SK-N-SH treated with all-trans-retinoic acid at 6 μM for 48 hours (cell line): ENCODE measurements around the gene SERPINB8.

Source experiments
- ATAC-seq: fragments of 200-7000 bp; cut with Tn5 transposase; 3 replicates; pipeline ENCODE4 v1.9.1; 2020; ENCODE audit warnings: mild to moderate bottlenecking, moderate library complexity
- ARNTL ChIP-seq: fragments of 450-650 bp; formaldehyde crosslinking; IDR thresholded peaks from 2 replicates; pipeline ENCODE4 v1.5.0; 2020; ENCODE audit warnings: low read depth, mild to moderate bottlenecking, moderate library complexity, borderline replicate concordance
- BACH2 ChIP-seq: fragments of 250-450 bp; sonication (Bioruptor Pico); IDR thresholded peaks from 2 replicates; pipeline ENCODE4 v1.9.0; 2021; ENCODE audit warnings: mild to moderate bottlenecking, borderline replicate concordance
- CSDC2 ChIP-seq: fragments of 250-450 bp; sonication (Bioruptor Pico); IDR thresholded peaks from 2 replicates; pipeline ENCODE4 v1.5.0; 2020; ENCODE audit warnings: mild to moderate bottlenecking, moderate library complexity
- CSRNP3 ChIP-seq: fragments of 250-450 bp; sonication (Bioruptor Pico); IDR thresholded peaks from 2 replicates; pipeline ENCODE4 v1.5.1; 2021; ENCODE audit warnings: mild to moderate bottlenecking, moderate library complexity
- ESRRG ChIP-seq: fragments of 250-450 bp; sonication (Bioruptor Pico); IDR thresholded peaks from 2 replicates; pipeline ENCODE4 v1.6.1; 2021; ENCODE audit warnings: mild to moderate bottlenecking
- GLIS3 ChIP-seq: fragments of 250-450 bp; sonication (Bioruptor Pico); IDR thresholded peaks from 2 replicates; pipeline ENCODE4 v1.5.0; 2020; ENCODE audit warnings: mild to moderate bottlenecking, moderate library complexity
- ISL1 ChIP-seq: fragments of 250-450 bp; sonication (Bioruptor Pico); IDR thresholded peaks from 2 replicates; pipeline ENCODE4 v2.1.2; 2022; ENCODE audit warnings: mild to moderate bottlenecking, moderate library complexity
- OSR1 ChIP-seq: fragments of 250-450 bp; sonication (Bioruptor Pico); IDR thresholded peaks from 2 replicates; pipeline ENCODE4 v1.8.0; 2022; ENCODE audit warnings: moderate library complexity, mild to moderate bottlenecking, inconsistent platforms
- PPARA ChIP-seq: fragments of 250-450 bp; sonication (Bioruptor Pico); IDR thresholded peaks from 2 replicates; pipeline ENCODE4 v1.5.0; 2020; ENCODE audit warnings: mild to moderate bottlenecking, borderline replicate concordance
- RARB ChIP-seq: fragments of 250-450 bp; sonication (Bioruptor Pico); IDR thresholded peaks from 2 replicates; pipeline ENCODE4 v1.8.0; 2021; ENCODE audit warnings: mild to moderate bottlenecking, moderate library complexity
- SNAI2 ChIP-seq: fragments of 250-450 bp; sonication (Bioruptor Pico); IDR thresholded peaks from 2 replicates; pipeline ENCODE4 v1.5.0; 2020; ENCODE audit warnings: mild to moderate bottlenecking, moderate library complexity
- TOX ChIP-seq: fragments of 250-450 bp; sonication (Bioruptor Pico); IDR thresholded peaks from 2 replicates; pipeline ENCODE4 v1.8.0; 2021; ENCODE audit warnings: mild to moderate bottlenecking, moderate library complexity, borderline replicate concordance
- ZFP30 ChIP-seq: fragments of 450-650 bp; formaldehyde crosslinking; IDR thresholded peaks from 2 replicates; pipeline ENCODE4 v1.5.0; 2022; ENCODE audit warnings: mild to moderate bottlenecking, moderate library complexity
- ZNF565 ChIP-seq: fragments of 450-650 bp; formaldehyde crosslinking; conservative IDR thresholded peaks from 2 replicates; pipeline ENCODE4 v1.5.0; 2020; ENCODE audit warnings: low read depth, mild to moderate bottlenecking, moderate library complexity
- ZNF70 ChIP-seq: fragments of 450-650 bp; formaldehyde crosslinking; IDR thresholded peaks from 2 replicates; pipeline ENCODE4 v1.5.0; 2020; ENCODE audit warnings: mild to moderate bottlenecking, moderate library complexity
- ZNF8 ChIP-seq: fragments of 450-650 bp; formaldehyde crosslinking; IDR thresholded peaks from 2 replicates; pipeline ENCODE4 v1.5.0; 2020; ENCODE audit warnings: mild to moderate bottlenecking, moderate library complexity
- TF ChIP-seq, protein P1 (sequence below): fragments of 250-450 bp; sonication (Bioruptor Pico); IDR thresholded peaks from 2 replicates; pipeline ENCODE4 v1.8.0; 2020; ENCODE audit warnings: mild to moderate bottlenecking, moderate library complexity, borderline replicate concordance
- TF ChIP-seq, protein P2 (sequence below): fragments of 250-450 bp; sonication (Bioruptor Pico); IDR thresholded peaks from 2 replicates; pipeline ENCODE4 v1.8.0; 2021; ENCODE audit warnings: low read depth, mild to moderate bottlenecking, moderate library complexity, borderline replicate concordance
- TF ChIP-seq, protein P3 (sequence below): fragments of 250-450 bp; sonication (Bioruptor Pico); IDR thresholded peaks from 2 replicates; pipeline ENCODE4 v1.5.1; 2020; ENCODE audit warnings: low read depth, mild to moderate bottlenecking, moderate library complexity

SERPINB8 gene

DNA sequence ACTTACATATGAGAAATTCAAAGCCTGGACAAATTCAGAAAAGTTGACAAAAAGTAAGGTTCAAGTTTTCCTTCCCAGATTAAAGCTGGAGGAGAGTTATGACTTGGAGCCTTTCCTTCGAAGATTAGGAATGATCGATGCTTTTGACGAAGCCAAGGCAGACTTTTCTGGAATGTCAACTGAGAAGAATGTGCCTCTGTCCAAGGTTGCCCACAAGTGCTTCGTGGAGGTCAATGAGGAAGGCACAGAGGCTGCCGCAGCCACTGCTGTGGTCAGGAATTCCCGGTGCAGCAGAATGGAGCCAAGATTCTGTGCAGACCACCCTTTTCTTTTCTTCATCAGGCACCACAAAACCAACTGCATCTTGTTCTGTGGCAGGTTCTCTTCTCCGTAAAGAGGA lies 17.0 kb downstream of the SERPINB8 start:
- TF ChIP-seq, protein P1, sequence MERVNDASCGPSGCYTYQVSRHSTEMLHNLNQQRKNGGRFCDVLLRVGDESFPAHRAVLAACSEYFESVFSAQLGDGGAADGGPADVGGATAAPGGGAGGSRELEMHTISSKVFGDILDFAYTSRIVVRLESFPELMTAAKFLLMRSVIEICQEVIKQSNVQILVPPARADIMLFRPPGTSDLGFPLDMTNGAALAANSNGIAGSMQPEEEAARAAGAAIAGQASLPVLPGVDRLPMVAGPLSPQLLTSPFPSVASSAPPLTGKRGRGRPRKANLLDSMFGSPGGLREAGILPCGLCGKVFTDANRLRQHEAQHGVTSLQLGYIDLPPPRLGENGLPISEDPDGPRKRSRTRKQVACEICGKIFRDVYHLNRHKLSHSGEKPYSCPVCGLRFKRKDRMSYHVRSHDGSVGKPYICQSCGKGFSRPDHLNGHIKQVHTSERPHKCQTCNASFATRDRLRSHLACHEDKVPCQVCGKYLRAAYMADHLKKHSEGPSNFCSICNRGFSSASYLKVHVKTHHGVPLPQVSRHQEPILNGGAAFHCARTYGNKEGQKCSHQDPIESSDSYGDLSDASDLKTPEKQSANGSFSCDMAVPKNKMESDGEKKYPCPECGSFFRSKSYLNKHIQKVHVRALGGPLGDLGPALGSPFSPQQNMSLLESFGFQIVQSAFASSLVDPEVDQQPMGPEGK (CRISPR knock-in tag) = no peak
- no peak for TF ChIP-seq ARNTL (CRISPR knock-in tag)
- TF ChIP-seq GLIS3 = no peak
- TF ChIP-seq RARB = no peak
- TF ChIP-seq ZNF565 (CRISPR knock-in tag) = no peak
- no peak for TF ChIP-seq ESRRG
- TF ChIP-seq, protein P2, sequence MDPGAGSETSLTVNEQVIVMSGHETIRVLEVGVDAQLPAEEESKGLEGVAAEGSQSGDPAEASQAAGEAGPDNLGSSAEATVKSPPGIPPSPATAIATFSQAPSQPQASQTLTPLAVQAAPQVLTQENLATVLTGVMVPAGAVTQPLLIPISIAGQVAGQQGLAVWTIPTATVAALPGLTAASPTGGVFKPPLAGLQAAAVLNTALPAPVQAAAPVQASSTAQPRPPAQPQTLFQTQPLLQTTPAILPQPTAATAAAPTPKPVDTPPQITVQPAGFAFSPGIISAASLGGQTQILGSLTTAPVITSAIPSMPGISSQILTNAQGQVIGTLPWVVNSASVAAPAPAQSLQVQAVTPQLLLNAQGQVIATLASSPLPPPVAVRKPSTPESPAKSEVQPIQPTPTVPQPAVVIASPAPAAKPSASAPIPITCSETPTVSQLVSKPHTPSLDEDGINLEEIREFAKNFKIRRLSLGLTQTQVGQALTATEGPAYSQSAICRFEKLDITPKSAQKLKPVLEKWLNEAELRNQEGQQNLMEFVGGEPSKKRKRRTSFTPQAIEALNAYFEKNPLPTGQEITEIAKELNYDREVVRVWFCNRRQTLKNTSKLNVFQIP (CRISPR knock-in tag) = no peak
- TF ChIP-seq PPARA (CRISPR knock-in tag) = no peak
- TF ChIP-seq OSR1 (CRISPR knock-in tag) = no peak
- no peak for TF ChIP-seq CSDC2 (CRISPR knock-in tag)
- TF ChIP-seq ZNF8 = no peak
- TF ChIP-seq CSRNP3 (CRISPR knock-in tag) = no peak
- TF ChIP-seq ZNF70 (CRISPR knock-in tag) = no peak
- no peak for TF ChIP-seq BACH2
- TF ChIP-seq, protein P3, sequence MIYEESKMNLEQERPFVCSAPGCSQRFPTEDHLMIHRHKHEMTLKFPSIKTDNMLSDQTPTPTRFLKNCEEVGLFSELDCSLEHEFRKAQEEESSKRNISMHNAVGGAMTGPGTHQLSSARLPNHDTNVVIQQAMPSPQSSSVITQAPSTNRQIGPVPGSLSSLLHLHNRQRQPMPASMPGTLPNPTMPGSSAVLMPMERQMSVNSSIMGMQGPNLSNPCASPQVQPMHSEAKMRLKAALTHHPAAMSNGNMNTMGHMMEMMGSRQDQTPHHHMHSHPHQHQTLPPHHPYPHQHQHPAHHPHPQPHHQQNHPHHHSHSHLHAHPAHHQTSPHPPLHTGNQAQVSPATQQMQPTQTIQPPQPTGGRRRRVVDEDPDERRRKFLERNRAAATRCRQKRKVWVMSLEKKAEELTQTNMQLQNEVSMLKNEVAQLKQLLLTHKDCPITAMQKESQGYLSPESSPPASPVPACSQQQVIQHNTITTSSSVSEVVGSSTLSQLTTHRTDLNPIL (CRISPR knock-in tag) = no peak
- no peak for TF ChIP-seq ZFP30
- no peak for TF ChIP-seq TOX (CRISPR knock-in tag)
- no peak for TF ChIP-seq ISL1 (CRISPR knock-in tag)
- TF ChIP-seq, all 23 proteins: peak for 0
- no peak for ATAC-seq

DNA sequence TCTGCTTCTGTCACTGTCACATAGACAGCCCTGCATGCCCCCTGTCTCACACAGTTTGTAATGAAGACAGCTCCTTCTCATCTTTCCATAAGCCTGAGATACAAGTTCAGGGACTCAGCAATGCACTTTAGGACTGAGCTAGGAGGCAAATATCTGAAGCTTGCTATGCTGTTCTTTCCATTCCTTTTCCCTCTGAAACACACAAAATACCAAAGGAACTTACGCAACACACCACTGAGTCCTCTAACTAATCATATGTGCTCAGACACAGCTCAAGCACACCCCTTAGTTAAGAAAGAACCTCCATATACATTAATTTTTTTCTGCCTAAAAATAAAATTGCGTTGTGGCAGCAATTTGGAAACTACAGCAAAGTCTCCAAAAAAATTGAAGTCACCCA lies 17.9 kb downstream of the SERPINB8 start:
- ATAC-seq = no peak
- TF ChIP-seq BACH2 = no peak

DNA sequence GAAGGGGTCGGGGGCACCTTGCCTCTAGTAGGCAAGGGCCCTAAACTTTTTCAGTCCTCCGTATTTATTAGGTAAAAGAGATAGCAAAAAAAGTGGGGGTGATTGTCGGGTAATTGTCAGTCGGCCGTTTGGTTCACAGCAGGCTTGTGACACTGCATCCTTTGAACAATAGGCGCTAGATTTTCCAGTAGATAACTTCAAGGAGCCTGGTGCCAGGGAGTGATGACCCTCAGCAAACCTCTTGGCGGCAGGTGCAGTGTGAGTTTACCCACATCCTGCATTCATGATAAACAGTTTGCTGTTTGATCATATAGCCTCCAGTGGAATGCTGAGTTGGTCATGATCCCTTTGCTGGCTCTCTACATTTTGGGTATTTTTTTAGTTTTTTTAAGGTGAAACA lies 22.9 kb downstream of the SERPINB8 start:
- no peak for ATAC-seq
- TF ChIP-seq ZFP30 = no peak

GRCh38 chr18:63994783-63995399 lies 25.0 kb downstream of the SERPINB8 start:
- ATAC-seq = peak; percentile 88
- TF ChIP-seq, protein P1 (CRISPR knock-in tag) = no peak
- no peak for TF ChIP-seq BACH2
- no peak for TF ChIP-seq SNAI2 (CRISPR knock-in tag)
- TF ChIP-seq RARB = no peak
- TF ChIP-seq PPARA (CRISPR knock-in tag) = no peak
- TF ChIP-seq ZNF70 (CRISPR knock-in tag) = no peak
- no peak for TF ChIP-seq CSRNP3 (CRISPR knock-in tag)
- no peak for TF ChIP-seq ZNF565 (CRISPR knock-in tag)
